22Rv1 (cell line): ENCODE measurements around the gene CENPW.

Source experiments
- CTCF ChIP-seq: fragments of 450-650 bp; IDR thresholded peaks from 2 replicates; pipeline ENCODE4 v1.5.1; 2017; ENCODE audit warnings: mild to moderate bottlenecking
- ZFX ChIP-seq: fragments of 450-650 bp; IDR thresholded peaks from 2 replicates; pipeline ENCODE4 v1.6.1; 2017; ENCODE audit warnings: antibody characterized with exemption, borderline replicate concordance

- TF ChIP-seq CTCF (no peak), ZFX (no peak)
Measured at GRCh38 chr6:126307849-126308248, 32.1 kb upstream of the CENPW start.
